IMR-90 (cell line): ENCODE results near the gene PIP4P1. TPM values are rescaled to one million over a fixed set of nuclear protein-coding genes. Genes with fewer than 3 reads are reported as not detected.

Experiments used
- ATAC-seq: fragments of 200-7000 bp; cut with Tn5 transposase; 2 replicates; pipeline ENCODE4 v1.9.1; 2020; ENCODE audit warnings: low read depth, mild to moderate bottlenecking, moderate library complexity
- BruUV-seq: library from RNA; stranded (reverse); fragments of 400-500 nt; replicated peaks from 2 replicates; lab custom pipeline; 2021; lab: Mats Ljungman, UMichigan
- CTCF ChIA-PET: fragments of 300-600 bp; formaldehyde crosslinking; extraction: SDS; loops from one replicate; lab custom pipeline; 2021; ENCODE audit warnings: antibody characterized with exemption; lab: Yijun Ruan, JAX
- POLR2A ChIA-PET: fragments of 300-600 bp; sonication (Branson Sonifier 250); formaldehyde crosslinking; loops from one replicate; lab custom pipeline; 2022; ENCODE audit warnings: antibody characterized with exemption; ENCODE audit not compliant: unreplicated experiment; lab: Charles Lee
- DNase-seq: peaks from one replicate; pipeline ENCODE4 v3.0.0; 2013
- H2AFZ ChIP-seq: replicated peaks from 2 replicates; pipeline ENCODE3; 2013; ENCODE audit warnings: low read length, mild to moderate bottlenecking; ENCODE audit not compliant: poor library complexity
- H2AK5ac ChIP-seq: 2 replicates; pipeline ENCODE4 v1.6.1; 2013; ENCODE audit warnings: low read depth, low read length, inconsistent platforms
- H2AK9ac ChIP-seq: replicated peaks from 2 replicates; pipeline ENCODE3; 2013; ENCODE audit warnings: mild to moderate bottlenecking, low read depth, low read length, moderate library complexity; ENCODE audit not compliant: poor library complexity
- H2BK120ac ChIP-seq: 2 replicates; pipeline ENCODE4 v1.6.1; 2013; ENCODE audit warnings: low read depth, low read length, inconsistent platforms
- H2BK15ac ChIP-seq: 3 replicates; pipeline ENCODE4 v1.6.1; 2013; ENCODE audit warnings: low read depth, low read length, inconsistent platforms
- H2BK20ac ChIP-seq: 2 replicates; pipeline ENCODE4 v1.6.1; 2013; ENCODE audit warnings: low read depth, mild to moderate bottlenecking, inconsistent platforms, low read length, moderate library complexity
- H2BK5ac ChIP-seq: 2 replicates; pipeline ENCODE4 v1.6.1; 2013; ENCODE audit warnings: mild to moderate bottlenecking, low read depth, low read length, inconsistent platforms; ENCODE audit not compliant: poor library complexity, severe bottlenecking
- H3K14ac ChIP-seq: replicated peaks from 2 replicates; pipeline ENCODE4 v1.6.1; 2013; ENCODE audit warnings: low read depth, low read length, inconsistent platforms
- H3K18ac ChIP-seq: 2 replicates; pipeline ENCODE4 v1.6.1; 2013; ENCODE audit warnings: low read depth, low read length, control low read depth
- H3K23ac ChIP-seq: 2 replicates; pipeline ENCODE4 v1.6.1; 2013; ENCODE audit warnings: low read depth, low read length, inconsistent platforms
- H3K27ac ChIP-seq: 2 replicates; pipeline ENCODE4 v1.5.1; 2013; ENCODE audit warnings: mild to moderate bottlenecking, control low read depth, low read length; ENCODE audit not compliant: insufficient read depth
- H3K27me3 ChIP-seq: 2 replicates; pipeline ENCODE4 v1.6.1; 2013; ENCODE audit warnings: low read length; ENCODE audit not compliant: control insufficient read depth, insufficient read depth
- H3K36me3 ChIP-seq: 2 replicates; pipeline ENCODE4 v1.6.1; 2013; ENCODE audit warnings: low read length, mixed read lengths; ENCODE audit not compliant: control insufficient read depth, insufficient read depth
- H3K4ac ChIP-seq: 2 replicates; pipeline ENCODE4 v1.6.1; 2013; ENCODE audit warnings: low read depth, low read length, inconsistent platforms
- H3K4me1 ChIP-seq: 2 replicates; pipeline ENCODE4 v1.6.1; 2013; ENCODE audit warnings: low read length, mixed read lengths; ENCODE audit not compliant: control insufficient read depth, insufficient read depth
- H3K4me2 ChIP-seq: 2 replicates; pipeline ENCODE4 v1.6.1; 2013; ENCODE audit warnings: low read depth, mild to moderate bottlenecking, control low read depth, low read length, moderate library complexity
- H3K4me3 ChIP-seq: 2 replicates; pipeline ENCODE4 v1.5.1; 2013; ENCODE audit warnings: low read depth, mild to moderate bottlenecking, control low read depth, low read length, moderate library complexity; ENCODE audit not compliant: insufficient read depth
- H3K56ac ChIP-seq: 2 replicates; pipeline ENCODE4 v1.6.1; 2013; ENCODE audit warnings: low read length, inconsistent platforms; ENCODE audit not compliant: insufficient read depth; ENCODE audit errors: extremely low read depth
- H3K79me1 ChIP-seq, 2 experiments: 2 replicates each; pipeline ENCODE4 v1.6.1; 2013; ENCODE audit warnings: low read length in 2 of 2, inconsistent platforms in 1 of 2, low read depth in 1 of 2
- H3K9ac ChIP-seq: 2 replicates; pipeline ENCODE4 v1.6.1; 2013; ENCODE audit warnings: low read depth, low read length, control low read depth
- H3K9me1 ChIP-seq: 2 replicates; pipeline ENCODE4 v1.6.1; 2013; ENCODE audit warnings: low read length, inconsistent platforms; ENCODE audit not compliant: insufficient read depth
- H3K9me3 ChIP-seq: 2 replicates; pipeline ENCODE4 v1.6.1; 2013; ENCODE audit warnings: low read length; ENCODE audit not compliant: control insufficient read depth, insufficient read depth
- H4K20me1 ChIP-seq: 2 replicates; pipeline ENCODE4 v1.6.1; 2013; ENCODE audit warnings: low read length, inconsistent platforms; ENCODE audit not compliant: insufficient read depth
- H4K5ac ChIP-seq: 2 replicates; pipeline ENCODE4 v1.6.1; 2013; ENCODE audit warnings: mild to moderate bottlenecking, low read depth, low read length, control low read depth
- H4K8ac ChIP-seq, 2 experiments: 2 replicates each; pipeline ENCODE4 v1.6.1; 2013; ENCODE audit warnings: low read depth in 2 of 2, low read length in 2 of 2, control low read depth in 1 of 2, inconsistent platforms in 1 of 2
- H4K91ac ChIP-seq: 2 replicates; pipeline ENCODE4 v1.6.1; 2013; ENCODE audit warnings: low read depth, low read length, inconsistent platforms; ENCODE audit not compliant: insufficient read depth
- MAZ ChIP-seq: IDR thresholded peaks from 2 replicates; pipeline ENCODE4 v1.6.1; 2012; ENCODE audit warnings: low read depth, mild to moderate bottlenecking, low read length, improper control_type of control experiment, moderate library complexity, borderline replicate concordance
- MXI1 ChIP-seq: IDR thresholded peaks from 2 replicates; pipeline ENCODE4 v1.6.1; 2012; ENCODE audit warnings: low read depth, mild to moderate bottlenecking, low read length, moderate library complexity, borderline replicate concordance
- RAD21 ChIP-seq: IDR thresholded peaks from 2 replicates; pipeline ENCODE4 v1.6.1; 2012; ENCODE audit warnings: low read length, improper control_type of control experiment
- USF2 ChIP-seq: fragments of 150-350 bp; IDR thresholded peaks from 2 replicates; pipeline ENCODE4 v1.6.1; 2017; ENCODE audit warnings: mild to moderate bottlenecking, antibody characterized with exemption, low read length, low read depth
- WGBS, 2 experiments: methylation state at CpG; one replicate each; pipeline versions ENCODE4 v1.1.5 to v1.1.7; 2013; ENCODE audit warnings: missing lambda C conversion rate in 2 of 2; ENCODE audit not compliant: insufficient read length in 1 of 2; ENCODE audit errors: extremely low coverage in 2 of 2; 5-methylcytosine and 5-hydroxymethylcytosine counted together
- dilution Hi-C: fragments of 300-500 bp; cut with HindIII; formaldehyde crosslinking; loops from one replicate; pipeline ENCODE4 v1.14.3; 2018; ENCODE audit warnings: low sequenced_read_pairs; ENCODE audit not compliant: unreplicated experiment
- in situ Hi-C: fragments of 300-500 bp; cut with MboI; formaldehyde crosslinking; loops from 3 replicates; pipeline ENCODE4 v1.14.3; 2019; ENCODE audit warnings: low sequenced_read_pairs, inconsistent platforms, mixed read lengths
- intact Hi-C: fragments of 100-400 bp; cut with micrococcal nuclease; formaldehyde crosslinking; loops from 2 replicates; pipeline ENCODE4 v1.10.0; 2022
- polyA plus RNA-seq, 3 experiments: library from polyadenylated mRNA; depleted of rRNA; stranded (reverse); fragments of >200 nt; gene quantifications; 2 replicates each; pipeline ENCODE4 v1.2.3, GENCODE V29; 2012; ENCODE audit warnings: low replicate concordance in 1 of 3
- total RNA-seq: library from RNA; depleted of rRNA; stranded (reverse); fragments of >200 nt; gene quantifications from 2 replicates; pipeline ENCODE4 v1.2.3, GENCODE V29; 2012

PIP4P1 gene
- total and polyA plus RNA-seq, 2 of the 4 experiments (the other 2 are of a cell fraction) = 15.2 to 27.8 TPM

- H3K27me3 ChIP-seq = peaks cover 5% of the 10 kb centered on the region; the same call in 1 of the 2 replicates
- H3K9me1 ChIP-seq = no peaks in the 10 kb centered on the region
- no peak overlapping the region for H3K18ac ChIP-seq
- H3K4ac ChIP-seq = no peak overlapping the region
- H3K9ac ChIP-seq = no peak overlapping the region
- no peak overlapping the region for H4K5ac ChIP-seq
- H2BK20ac ChIP-seq = no peak overlapping the region
- H3K14ac ChIP-seq = no peak overlapping the region
- H3K56ac ChIP-seq = no peak overlapping the region
- no peak overlapping the region for H2BK120ac ChIP-seq
- no peaks in the 10 kb centered on the region for H3K4me1 ChIP-seq
- no peaks in the 10 kb centered on the region for H3K9me3 ChIP-seq
- TF ChIP-seq USF2 = no peak
- TF ChIP-seq RAD21 = no peak
- TF ChIP-seq MAZ = no peak
- no peak for TF ChIP-seq MXI1
- no CpG with 5 or more reads among the region's 2 CpGs for WGBS, 2 experiments
- H3K36me3 ChIP-seq = peaks cover 6% of the 10 kb centered on the region
- H3K4me2 ChIP-seq = no peak overlapping the region
- no peak for DNase-seq
- in situ Hi-C loops (no loop called here), dilution Hi-C loops (no loop called here), intact Hi-C loops (loop anchor here (10.0 kb wide), 1 partner anchor 77 kb away; no protein-coding TSS in a partner anchor)
- H2BK5ac ChIP-seq = no peak overlapping the region
- H4K8ac ChIP-seq = no peak overlapping the region
- H3K23ac ChIP-seq = no peak overlapping the region
- H3K27ac ChIP-seq = no peak overlapping the region
- H2AK5ac ChIP-seq = no peak overlapping the region
- H2AK9ac ChIP-seq = no peak overlapping the region
- no peaks in the 10 kb centered on the region for H3K79me1 ChIP-seq
- no peak overlapping the region for H2AFZ ChIP-seq
- POLR2A ChIA-PET = interaction anchor here (0.8 kb wide), 1 partner anchor 11 kb away, joined by 4 read pairs; no protein-coding TSS in a partner anchor
- no peak overlapping the region for H2BK15ac ChIP-seq
- BruUV-seq = no TSS peak
- no peak for ATAC-seq
- CTCF ChIA-PET = no interaction called here
- no peaks in the 10 kb centered on the region for H4K20me1 ChIP-seq
- no peak overlapping the region for H4K91ac ChIP-seq
- no peak overlapping the region for H3K4me3 ChIP-seq
These were observed 19.8 kb downstream of the PIP4P1 start for GRCh38 chr14:20441461-20441860.
